Nephron (organoid): ENCODE results near the gene FBXL22.
A peak's percentile ranks its signal among the peaks of the same experiment; 100 is the strongest.

Experiments used
- H3K27ac Mint-ChIP-seq, 3 experiments: 2 replicates each; pipeline ENCODE4 v1.8.0; 2020; ENCODE audit warnings: mixed read lengths in 3 of 3, mild to moderate bottlenecking in 2 of 3, moderate library complexity in 1 of 3
- H3K27me3 Mint-ChIP-seq: 2 replicates; pipeline ENCODE4 v1.8.0; 2021; ENCODE audit warnings: low read depth, mild to moderate bottlenecking, moderate library complexity, mixed read lengths
- H3K36me3 Mint-ChIP-seq: 2 replicates; pipeline ENCODE4 v1.8.0; 2020; ENCODE audit warnings: low read depth, mixed read lengths
- H3K4me1 Mint-ChIP-seq: 2 replicates; pipeline ENCODE4 v1.8.0; 2020; ENCODE audit warnings: mixed read lengths
- H3K4me3 Mint-ChIP-seq, 3 experiments: 2 replicates each; pipeline ENCODE4 v1.8.0; 2020; ENCODE audit warnings: mild to moderate bottlenecking in 3 of 3, mixed read lengths in 3 of 3, moderate library complexity in 2 of 3
- H3K9me3 Mint-ChIP-seq: 2 replicates; pipeline ENCODE4 v1.8.0; 2020; ENCODE audit warnings: mixed read lengths
- TF ChIP-seq, protein P1 (sequence below), 3 experiments: fragments of 200-600 bp; sonication (generic); IDR thresholded peaks; one replicate each; pipeline ENCODE4 v1.5.0; 2021; ENCODE audit warnings: antibody characterized with exemption in 3 of 3; ENCODE audit not compliant: unreplicated experiment in 3 of 3

Gene FBXL22

DNA sequence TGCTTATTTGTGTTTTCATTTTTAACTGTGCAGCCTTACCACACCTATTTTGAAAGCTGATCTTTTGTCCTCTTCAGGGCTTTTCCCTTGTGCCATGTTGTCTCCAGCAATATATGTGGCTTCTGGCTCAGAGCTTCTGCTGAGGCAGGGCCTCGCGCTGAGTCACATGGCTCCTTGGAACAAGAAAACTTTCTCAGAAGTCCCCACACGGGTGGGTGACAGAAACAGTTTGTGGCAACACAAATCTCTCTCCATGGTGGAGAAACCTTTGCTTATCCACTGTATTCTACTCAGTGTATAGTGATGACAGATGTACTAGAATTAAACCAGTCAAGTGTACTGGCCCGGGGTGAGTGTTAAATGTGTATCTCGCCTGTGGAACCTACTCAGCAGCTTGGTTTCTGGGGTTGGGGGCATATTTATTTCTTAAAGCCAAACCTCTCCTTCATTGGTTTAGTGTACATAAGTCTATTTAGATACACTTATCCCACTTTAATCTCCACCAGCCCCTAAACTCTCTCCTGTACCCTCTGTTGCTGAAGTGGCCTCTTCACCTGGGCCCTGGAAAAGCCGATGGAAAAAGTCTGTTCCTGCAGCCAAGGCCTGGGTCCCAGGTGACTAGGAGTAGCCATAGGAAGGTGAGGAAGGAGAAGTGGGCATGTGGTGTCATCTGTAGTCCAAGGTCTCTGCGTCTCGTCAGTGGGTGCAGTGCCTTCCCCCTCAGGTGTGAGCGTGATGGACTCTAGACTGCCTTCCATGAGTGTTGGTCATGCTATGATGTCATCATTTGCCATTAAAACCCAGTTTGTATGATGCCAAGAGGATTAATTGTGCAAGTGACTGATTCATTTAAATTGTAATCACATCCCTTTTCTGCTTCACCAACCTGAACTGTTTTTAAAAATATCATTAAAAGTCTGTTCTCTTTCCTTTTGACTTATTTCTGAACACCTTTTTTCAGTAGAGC, 3.2 kb upstream of the FBXL22 start:
- Mint-ChIP-seq H3K27ac (peak overlapping the region; percentile 25 to 94 (median 30)), H3K27me3 (peaks cover 4% of the 10 kb centered on the region), H3K9me3 (no peaks in the 10 kb centered on the region), H3K36me3 (peaks cover 47% of the 10 kb centered on the region), H3K4me1 (peaks cover 61% of the 10 kb centered on the region), H3K4me3 (peak overlapping the region in 1 of 3 experiments; percentile 20)
- TF ChIP-seq, protein P1, sequence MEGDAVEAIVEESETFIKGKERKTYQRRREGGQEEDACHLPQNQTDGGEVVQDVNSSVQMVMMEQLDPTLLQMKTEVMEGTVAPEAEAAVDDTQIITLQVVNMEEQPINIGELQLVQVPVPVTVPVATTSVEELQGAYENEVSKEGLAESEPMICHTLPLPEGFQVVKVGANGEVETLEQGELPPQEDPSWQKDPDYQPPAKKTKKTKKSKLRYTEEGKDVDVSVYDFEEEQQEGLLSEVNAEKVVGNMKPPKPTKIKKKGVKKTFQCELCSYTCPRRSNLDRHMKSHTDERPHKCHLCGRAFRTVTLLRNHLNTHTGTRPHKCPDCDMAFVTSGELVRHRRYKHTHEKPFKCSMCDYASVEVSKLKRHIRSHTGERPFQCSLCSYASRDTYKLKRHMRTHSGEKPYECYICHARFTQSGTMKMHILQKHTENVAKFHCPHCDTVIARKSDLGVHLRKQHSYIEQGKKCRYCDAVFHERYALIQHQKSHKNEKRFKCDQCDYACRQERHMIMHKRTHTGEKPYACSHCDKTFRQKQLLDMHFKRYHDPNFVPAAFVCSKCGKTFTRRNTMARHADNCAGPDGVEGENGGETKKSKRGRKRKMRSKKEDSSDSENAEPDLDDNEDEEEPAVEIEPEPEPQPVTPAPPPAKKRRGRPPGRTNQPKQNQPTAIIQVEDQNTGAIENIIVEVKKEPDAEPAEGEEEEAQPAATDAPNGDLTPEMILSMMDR (IDR thresholded peaks at IDR 0.05; ENCODE audit: unreplicated experiment in 3 of 3), result no peak

DNA sequence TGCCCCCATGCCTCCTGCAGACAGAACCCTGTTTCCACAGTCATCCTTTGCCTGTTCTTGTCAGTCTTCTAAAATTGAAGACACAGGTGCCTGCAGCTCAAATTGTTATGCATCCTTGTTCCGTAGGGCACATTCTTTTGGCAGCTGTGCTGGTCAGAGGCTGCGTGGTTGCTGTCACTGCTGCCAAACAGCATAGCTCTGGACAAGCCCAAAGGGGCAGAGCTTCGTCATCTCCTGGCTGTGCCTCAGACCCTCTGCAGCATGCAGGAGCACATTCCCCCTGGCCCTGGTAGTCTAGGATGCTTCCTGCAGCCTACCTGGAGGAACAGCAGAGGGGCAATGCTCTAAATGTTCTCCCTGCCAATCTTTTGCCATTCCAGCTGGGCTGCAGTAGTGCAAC, 2.1 kb upstream of the FBXL22 start:
- peak overlapping the region in 1 of 3 experiments; percentile 20 for H3K4me3 Mint-ChIP-seq
- TF ChIP-seq, protein P1 (IDR thresholded peaks at IDR 0.05; ENCODE audit: unreplicated experiment in 3 of 3), result no peak
- peaks cover 69% of the 10 kb centered on the region for H3K4me1 Mint-ChIP-seq
- H3K27me3 Mint-ChIP-seq, result peaks cover 4% of the 10 kb centered on the region
- H3K27ac Mint-ChIP-seq, result peak overlapping the region in 2 of 3 experiments; percentile 70 to 94
- no peaks in the 10 kb centered on the region for H3K9me3 Mint-ChIP-seq
- peaks cover 36% of the 10 kb centered on the region for H3K36me3 Mint-ChIP-seq

DNA sequence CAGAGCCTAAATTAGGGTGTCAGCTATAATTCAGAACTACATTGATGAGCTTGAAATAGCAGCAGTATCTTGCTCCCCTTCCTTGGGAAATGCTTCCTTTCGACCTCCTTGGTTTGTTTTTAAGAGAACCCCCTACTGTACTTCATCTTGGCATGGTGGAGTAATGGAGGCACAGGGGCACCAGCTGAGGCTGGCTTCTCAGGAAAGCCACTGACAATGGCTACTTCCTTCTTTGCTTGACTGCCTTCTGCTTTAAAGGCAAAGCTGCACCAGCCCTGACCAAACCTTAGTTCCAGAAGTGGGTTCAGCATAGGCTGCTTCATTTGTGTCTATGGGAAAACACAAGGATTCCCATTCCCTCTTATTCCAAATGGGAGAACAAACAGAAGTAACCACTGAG, 1.5 kb upstream of the FBXL22 start:
- H3K27ac Mint-ChIP-seq, result peak overlapping the region; percentile 75 to 94 (median 87)
- peaks cover 70% of the 10 kb centered on the region for H3K4me1 Mint-ChIP-seq
- H3K9me3 Mint-ChIP-seq, result no peaks in the 10 kb centered on the region
- TF ChIP-seq, protein P1 (IDR thresholded peaks at IDR 0.05; ENCODE audit: unreplicated experiment in 3 of 3), result no peak
- H3K36me3 Mint-ChIP-seq, result peaks cover 30% of the 10 kb centered on the region
- peaks cover 4% of the 10 kb centered on the region for H3K27me3 Mint-ChIP-seq
- H3K4me3 Mint-ChIP-seq, result peak overlapping the region in 1 of 3 experiments; percentile 89

DNA sequence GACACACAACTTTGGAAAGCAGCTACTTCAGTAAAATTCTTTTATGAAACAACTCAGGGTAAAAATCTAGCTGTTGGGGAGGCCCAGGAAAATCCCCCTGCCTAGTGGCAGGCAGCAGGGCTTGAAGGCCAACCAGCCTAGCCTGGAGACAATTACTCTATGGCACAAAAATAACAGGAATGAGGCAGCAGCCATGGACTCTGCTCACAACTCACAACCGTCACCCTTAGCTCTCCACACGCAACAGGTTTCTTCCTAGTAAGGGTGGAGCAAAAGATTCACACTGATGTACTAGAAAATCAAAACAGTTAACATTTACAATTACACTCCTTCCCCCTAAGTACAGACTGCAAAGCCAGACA, 530 bp upstream of the FBXL22 start:
- H3K27ac Mint-ChIP-seq, result peak overlapping the region; percentile 75 to 94 (median 87)
- peaks cover 4% of the 10 kb centered on the region for H3K27me3 Mint-ChIP-seq

DNA sequence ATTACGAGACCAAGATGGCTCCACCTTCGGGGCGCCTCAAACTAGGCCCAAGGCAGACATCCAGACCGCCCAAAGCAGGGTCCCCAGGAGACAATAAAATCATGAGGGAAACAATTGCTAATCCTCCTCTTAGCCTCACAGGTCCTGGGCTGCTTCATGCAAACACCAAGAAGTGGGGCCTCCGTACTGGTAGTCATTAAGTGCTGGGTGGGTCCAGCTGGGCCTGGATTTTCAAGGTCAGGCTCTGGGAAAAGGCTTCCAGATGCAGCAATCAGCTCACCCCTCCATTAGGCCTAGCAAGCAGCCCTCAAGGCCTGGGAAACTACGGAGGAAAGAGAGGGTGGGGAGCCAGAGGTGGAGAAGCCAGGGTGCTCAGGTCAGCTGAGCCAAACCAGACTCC, 634 bp downstream of the FBXL22 start:
- TF ChIP-seq, protein P1 (IDR thresholded peaks at IDR 0.05; ENCODE audit: unreplicated experiment in 3 of 3), result no peak
- Mint-ChIP-seq H3K36me3 (peaks cover 16% of the 10 kb centered on the region), H3K27ac (peak overlapping the region in 2 of 3 experiments; percentile 75 to 94), H3K4me3 (peak overlapping the region; percentile 54 to 89 (median 63)), H3K9me3 (no peaks in the 10 kb centered on the region), H3K27me3 (peaks cover 13% of the 10 kb centered on the region), H3K4me1 (peaks cover 78% of the 10 kb centered on the region)

More for the DNA sequence above, 530 bp upstream of the FBXL22 start:
- Mint-ChIP-seq H3K9me3 (no peaks in the 10 kb centered on the region), H3K4me1 (peaks cover 72% of the 10 kb centered on the region), H3K4me3 (peak overlapping the region in 2 of 3 experiments; percentile 63 to 89), H3K36me3 (peaks cover 20% of the 10 kb centered on the region)
- TF ChIP-seq, protein P1 (IDR thresholded peaks at IDR 0.05; ENCODE audit: unreplicated experiment in 3 of 3), result no peak
